Measurements from ENCODE around the gene CHL1.

CHL1 gene

DNA sequence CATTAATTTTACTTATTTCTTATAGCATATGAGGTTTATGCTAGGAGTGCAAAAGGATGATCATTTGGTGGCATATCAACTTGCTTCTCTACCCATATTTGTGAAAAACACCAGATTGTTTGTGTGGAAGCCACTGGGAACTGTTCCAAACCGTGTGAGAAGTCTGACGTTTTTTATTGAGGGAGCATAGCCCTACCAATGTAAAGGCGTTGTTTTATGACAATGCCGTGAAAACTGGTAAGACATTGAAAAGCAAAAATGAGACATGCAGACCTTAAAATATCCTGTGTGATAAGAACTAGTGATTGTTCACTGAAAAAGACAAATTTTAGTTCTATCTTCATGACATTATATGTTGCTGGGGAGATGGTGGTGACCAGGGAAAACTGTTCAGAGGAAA lies 87.8 kb downstream of the CHL1 start:
- DNase-seq (ENCODE audit: low read depth in 2 of 2) = no peak

DNA sequence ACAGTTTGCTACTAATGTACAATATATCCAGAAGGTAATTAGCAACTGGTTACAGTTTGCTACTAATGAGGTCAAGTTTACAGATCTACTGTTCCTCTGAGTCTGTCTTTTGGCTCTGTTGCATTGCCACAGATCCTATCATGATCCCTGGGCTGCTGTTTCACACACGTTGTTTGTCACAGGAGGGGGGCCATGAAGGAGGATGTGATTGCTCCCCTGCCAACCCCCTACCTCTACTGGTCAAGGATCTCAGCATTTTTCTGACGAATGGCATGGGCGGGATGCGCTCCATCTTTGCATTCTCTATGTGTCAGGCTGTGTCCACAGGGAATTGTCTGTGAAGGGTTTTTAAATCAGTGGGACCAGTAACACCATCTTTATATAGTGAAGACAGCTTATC lies 91.9 kb downstream of the CHL1 start:
- DNase-seq (ENCODE audit: low read depth in 2 of 2) = no peak

DNA sequence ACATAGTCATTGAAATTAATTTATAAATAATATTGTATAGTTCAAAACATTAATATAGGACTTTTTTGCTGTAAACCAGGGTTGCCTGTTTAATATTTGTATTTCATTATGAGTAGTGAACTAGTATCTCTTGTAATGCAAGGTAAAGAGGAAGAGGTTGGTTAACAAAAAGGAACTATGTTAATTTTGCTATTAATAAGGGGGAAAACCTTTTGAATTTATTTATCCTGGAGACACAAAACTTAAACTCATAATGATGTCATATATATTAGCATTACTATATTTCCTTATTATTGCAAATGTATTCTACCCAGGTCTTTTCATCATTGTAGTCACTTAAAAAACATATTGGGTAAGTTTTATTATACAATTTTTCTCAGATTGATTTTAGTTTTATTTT lies 94.5 kb downstream of the CHL1 start:
- no peak for DNase-seq (ENCODE audit: low read depth in 2 of 2)

DNA sequence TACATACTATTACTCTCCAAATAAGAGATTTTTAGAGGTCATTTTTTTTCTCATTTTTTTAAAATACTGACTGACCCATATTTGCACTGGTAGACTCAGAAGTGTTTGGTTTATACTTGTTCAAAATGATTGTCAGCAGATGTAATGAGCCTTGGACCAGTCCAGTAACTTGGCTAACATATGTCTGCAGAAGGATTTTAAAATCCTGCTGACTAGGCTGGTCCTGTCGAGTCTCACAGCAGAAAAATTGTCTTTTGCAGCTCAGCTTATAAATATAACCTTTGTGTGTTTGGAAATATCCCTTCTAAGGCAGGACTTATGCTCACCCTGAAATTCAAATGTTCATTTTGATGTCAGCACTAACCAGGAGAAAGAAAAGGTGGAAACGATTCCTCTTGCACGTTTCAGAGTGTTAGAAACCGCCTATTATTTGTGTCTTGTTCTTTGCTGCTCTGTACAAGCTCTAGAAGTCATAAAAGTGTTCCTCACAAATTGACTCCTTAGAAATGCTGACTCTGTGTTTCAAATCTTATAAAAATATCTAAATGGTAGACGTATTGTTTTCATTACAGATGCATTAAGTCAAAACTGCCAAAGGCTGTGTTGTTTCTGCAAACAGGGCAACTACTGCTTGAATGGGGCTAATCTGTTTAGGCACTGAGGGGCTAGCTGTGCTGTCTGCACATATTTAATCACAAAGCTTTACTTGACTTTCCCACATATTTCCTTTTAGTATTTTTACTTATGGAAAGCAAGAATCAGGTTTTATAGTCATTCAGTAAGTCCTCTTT lies 95.3 kb downstream of the CHL1 start:
- no peak for DNase-seq (ENCODE audit: low read depth in 2 of 2)

DNA sequence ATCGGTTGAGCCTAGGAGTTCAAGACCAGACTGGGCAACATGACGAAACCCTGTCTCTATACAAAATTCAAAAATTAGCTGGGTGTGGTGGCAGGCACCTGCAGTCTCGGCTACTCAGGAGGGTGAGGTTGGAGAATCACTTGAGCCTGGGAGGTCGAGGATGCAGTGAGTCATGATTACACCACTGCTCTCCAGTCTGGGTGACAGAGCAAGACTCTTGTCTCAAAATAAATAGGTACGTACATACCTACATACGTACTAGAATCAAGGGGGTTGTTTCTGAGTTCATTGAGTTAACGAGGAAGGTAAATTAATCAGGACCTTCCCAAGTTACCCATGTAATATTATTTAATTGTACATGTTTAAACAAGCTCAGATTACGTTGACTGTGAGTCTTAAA lies 97.5 kb downstream of the CHL1 start:
- DNase-seq (ENCODE audit: low read depth in 2 of 2) = no peak

DNA sequence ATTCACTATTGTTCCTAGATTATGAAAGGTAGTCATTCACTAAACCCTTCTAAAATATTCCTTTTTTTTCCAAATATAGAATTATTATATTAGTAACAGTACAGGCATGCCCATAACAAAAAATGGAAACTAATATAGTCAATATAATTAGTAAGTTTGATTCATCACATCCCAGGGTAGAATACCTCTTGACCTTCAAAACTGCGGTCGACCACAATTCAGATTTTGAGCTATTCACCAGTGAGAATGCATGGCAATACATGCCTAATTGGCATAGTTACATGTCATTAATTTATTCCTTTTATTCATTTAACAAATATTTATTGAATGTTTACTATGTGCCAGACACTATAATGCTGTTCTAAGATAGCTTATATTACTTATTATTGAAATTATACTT lies 98.0 kb downstream of the CHL1 start:
- DNase-seq (ENCODE audit: low read depth in 2 of 2) = no peak

DNA sequence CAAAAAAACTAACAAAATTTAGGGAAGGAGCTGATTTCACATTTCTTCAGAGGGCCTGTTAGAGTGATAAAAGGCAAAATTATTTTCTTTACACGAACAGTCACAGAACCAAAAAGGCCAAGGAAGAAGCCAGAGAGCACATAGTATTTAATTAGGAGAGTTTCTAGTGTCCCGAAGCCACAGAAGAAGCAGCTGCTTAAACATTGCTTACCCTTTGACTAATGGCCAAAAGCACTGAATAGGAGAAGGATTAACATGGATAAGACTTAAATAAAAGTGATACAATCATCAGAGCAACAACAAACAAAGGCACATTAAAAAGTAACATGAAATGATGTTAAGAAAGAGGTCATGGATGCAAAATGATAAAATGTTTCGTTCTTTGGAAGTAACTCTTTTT lies 98.6 kb downstream of the CHL1 start:
- DNase-seq (ENCODE audit: low read depth in 2 of 2) = no peak

DNA sequence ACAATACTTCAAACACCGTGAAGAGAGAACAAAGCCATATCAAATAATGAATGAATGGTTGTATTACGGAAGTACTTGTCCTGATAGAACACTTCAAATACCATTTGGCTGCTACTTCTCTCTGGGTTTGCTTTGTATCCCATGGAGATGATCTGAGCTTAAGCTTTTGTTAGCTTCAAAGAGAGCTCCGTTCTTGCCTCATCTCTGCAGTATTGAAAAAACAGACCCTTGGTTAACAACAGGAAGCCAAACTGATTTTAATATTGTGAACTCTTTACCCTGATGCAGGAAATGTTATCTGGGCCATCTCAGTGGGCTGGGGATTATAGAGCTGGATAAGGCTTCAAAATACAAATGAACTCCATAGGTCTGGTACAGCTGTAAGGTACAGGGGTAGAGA lies 101.0 kb downstream of the CHL1 start:
- DNase-seq (ENCODE audit: low read depth in 2 of 2) = no peak

DNA sequence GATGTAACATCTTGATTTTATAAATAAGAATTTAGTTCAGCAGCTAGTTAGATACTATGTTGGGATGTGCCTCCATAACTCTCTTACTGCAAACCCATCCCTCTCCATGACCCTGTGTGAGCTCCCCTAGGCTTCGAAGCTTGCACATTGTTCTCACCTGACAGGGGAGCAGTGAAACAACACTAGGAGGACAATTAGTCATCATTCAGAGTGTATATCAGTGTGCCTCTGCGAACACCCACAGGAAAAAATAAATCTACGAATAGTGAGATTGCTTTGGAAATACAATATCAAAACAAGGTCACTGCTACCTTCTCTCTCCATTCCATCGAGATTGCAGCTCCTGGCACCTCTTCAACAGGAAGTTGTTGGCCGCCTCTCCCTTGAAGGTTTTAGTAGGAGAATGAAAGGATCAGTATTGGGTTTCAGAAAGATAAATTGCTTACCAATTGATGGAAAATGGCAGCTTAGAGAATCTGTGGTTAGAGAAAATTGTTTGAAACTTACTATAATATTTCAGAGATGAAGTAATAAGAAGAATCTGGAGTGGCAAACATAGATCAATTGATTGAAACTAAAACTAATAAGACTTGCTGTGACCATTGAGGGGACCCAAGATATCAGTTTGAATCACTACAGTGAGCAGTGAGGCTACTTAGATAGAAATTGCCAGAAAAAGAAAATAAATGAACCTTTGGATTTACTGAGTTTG lies 103.2 kb downstream of the CHL1 start:
- DNase-seq (ENCODE audit: low read depth in 2 of 2) = no peak

DNA sequence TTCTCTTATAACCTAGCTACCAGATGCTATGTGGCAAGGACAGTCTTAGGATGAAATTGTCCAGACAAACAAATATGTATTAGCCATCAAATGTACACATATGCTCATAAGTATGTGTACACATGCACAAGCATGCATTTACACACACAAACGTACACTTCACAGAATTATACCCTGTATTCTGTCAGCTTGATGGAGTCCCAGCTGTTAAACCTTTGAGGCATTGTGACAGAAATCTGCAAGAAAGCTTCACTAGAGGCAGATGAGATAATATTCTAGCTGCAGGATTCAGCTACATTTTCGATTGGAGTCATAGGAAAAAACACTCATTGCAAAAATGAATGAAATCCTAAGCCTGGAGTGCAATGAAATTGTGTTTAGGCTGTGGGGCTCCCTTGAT lies 110.6 kb downstream of the CHL1 start:
- DNase-seq (ENCODE audit: low read depth in 2 of 2) = no peak

DNA sequence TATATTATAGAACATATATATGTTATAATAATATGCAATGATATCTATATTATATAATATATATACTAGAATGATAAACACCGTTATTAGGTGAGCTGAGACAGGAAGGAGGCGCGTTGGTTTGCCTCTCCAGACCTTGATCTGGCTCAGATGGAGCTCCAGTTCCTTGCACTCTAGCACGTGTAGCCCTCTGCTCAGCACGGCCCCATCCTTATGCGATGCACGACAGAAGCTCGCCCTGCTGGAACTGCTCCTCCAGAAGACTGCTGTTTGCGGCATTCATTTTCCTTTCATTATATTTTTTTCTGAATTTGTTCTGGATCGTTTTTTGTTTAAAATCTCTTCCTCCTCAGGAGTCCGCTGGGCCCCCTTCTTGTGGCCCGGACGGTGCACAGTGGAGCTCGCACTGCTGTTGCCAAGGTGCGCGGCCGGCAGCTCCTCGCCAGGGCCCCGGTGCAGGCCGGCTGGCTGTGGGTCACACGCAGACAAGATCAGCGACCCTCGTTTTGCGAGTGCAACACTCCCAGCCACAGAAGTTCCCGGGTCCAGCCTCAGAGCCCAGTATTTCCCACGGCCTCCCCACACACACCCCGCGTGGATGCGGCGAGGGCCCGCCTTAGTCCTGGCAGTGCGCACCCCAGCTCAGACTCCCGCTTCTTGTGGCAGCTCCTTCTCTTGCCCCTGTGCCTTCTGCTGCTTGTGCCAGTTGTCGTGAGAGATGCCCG lies 112.2 kb downstream of the CHL1 start:
- DNase-seq (ENCODE audit: low read depth in 2 of 2) = no peak

DNA sequence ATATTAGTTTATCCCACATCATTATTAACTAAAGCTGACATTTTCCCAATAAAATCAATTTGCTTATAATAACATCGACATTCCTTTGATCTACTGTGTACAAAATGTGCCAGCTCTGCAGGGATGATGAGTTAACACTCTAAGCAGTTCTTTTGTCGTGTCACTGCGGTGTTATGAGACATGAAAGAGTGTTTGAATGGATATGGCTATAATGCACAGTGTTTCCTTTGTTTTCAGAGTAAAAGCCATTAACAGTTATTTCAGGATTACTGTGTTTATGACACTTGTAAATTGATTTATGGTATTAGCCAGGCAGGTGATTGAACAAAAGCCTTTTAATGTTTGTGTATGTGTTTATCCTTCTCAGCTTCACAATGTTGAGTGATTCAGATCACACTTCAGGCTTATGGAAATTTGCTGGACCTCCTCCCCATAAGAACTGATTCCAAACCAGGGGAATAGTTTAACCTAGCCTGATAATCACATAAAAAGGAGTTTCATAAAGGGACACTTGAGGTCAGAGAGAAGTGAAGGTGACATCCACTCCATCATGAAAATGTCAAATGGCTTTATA lies 115.7 kb downstream of the CHL1 start:
- no peak for DNase-seq (ENCODE audit: low read depth in 2 of 2)

DNA sequence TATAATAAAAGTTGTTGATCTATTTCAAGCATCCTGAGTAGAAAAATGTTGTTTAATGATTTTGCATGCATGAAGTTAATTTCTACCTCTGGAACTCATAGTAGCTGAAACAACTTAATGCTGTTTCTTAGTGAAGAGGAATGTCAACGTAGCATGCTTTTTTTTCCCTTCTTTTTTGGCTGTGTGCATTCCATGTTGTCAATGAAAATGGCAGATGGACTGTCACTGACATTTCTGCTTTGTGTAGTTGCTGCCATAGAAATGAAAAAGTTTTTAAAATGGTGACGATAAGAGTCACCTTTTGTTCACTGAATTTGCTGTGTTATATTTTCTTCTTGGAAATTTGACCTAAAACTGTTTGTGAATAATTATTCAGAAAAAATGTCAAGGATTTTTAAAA lies 116.3 kb downstream of the CHL1 start:
- no peak for DNase-seq (ENCODE audit: low read depth in 2 of 2)

DNA sequence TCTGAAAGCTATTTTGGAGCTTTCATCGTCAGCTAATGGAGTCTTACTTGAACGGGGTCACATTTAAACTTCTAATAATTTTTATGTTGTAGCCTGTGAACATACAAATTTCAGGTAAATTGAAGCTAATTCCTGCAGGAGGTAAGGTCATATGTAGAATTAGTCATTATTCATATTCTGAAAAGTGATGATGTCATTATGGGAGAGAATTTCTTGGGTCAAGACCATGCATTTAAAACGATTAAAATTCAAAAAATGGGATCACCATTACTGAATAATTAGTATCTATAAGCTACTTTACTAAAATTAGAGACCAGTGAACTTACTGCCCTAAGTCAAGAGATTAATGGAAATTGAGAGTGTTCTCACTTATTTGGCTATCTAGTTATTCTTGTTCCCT lies 120.4 kb downstream of the CHL1 start:
- DNase-seq (ENCODE audit: low read depth in 2 of 2) = no peak

DNA sequence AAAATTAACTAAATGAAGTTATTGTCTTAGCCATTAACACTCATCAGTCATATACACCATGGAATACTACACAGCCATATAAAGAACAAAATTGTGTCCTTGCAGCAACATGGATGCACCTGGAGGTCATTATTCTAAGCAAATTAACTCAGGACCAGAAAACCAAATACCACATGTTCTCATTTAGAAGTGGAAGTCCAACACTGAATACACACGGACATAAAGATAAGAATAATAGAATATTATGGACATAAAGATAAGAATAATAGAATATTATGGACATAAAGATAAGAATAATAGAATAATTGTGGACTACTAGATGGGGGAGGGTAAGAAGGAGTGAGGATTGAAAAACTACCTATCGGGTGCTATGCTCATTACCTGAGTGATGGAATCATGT lies 122.3 kb downstream of the CHL1 start:
- DNase-seq (ENCODE audit: low read depth in 2 of 2) = no peak

DNA sequence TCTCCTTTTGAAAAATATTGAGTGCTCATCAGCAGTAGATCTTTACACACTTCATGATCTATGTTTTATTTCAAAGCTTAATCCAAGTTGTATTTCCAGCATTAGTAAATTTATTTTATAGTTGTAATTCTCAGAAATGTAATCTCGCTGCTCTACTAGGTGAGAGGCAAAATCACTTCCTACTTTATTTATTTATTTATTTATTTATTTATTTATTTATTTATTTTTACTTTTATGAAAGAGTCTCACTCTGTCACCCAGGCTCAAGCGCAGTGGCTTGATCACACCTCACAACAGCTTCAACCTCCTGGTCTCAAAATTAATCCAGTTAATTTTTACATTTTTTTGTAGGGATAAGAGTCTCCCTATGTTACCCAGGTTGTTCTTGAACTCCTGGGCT lies 127.9 kb downstream of the CHL1 start:
- DNase-seq (ENCODE audit: low read depth in 2 of 2) = no peak

DNA sequence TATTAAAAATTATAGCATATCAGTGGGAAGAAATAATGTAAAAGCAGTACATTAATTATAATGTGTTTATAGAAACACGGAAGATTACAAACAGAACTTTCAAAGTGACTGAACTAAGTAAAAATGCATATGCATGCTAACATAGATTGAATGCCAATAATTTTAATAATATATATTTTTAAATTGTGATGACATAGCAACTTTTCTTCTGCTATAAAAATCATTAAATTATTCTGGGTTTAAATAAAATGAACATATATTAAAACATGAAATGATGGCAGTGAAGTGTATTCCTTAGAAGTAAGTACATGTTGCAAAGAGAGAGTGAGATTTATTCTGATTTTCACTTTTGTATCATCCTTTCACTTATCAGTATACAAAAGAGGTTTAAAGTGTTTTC lies 128.9 kb downstream of the CHL1 start:
- no peak for DNase-seq (ENCODE audit: low read depth in 2 of 2)

DNA sequence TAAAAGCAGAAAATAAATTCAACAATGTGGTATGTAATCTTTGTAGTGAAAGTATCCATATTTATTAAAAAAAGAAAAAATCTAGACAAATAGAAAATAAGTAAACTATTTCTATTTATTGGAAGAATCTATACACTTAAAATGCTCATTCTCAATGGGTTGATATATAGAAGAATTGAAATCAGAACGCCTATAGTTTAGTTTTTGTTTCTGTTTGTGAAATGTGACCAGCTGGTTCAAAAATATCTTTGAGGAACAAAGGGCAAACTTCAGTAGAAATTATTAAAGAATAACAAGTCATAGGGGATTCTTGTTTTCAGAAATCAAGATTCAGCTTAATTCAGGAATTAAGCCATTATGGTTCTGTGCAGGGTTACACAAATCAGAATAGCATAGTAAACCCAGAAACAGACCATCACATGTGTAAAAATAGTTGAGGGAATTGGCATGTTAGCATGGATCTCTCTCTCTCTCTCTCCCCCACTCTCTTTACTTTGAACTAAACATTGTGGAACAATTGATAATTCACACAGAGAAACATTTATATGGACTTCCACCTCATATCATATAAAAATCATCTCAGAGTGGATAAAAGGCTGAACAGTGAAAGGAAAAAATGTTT lies 134.0 kb downstream of the CHL1 start:
- no peak for DNase-seq (ENCODE audit: low read depth in 2 of 2)

DNA sequence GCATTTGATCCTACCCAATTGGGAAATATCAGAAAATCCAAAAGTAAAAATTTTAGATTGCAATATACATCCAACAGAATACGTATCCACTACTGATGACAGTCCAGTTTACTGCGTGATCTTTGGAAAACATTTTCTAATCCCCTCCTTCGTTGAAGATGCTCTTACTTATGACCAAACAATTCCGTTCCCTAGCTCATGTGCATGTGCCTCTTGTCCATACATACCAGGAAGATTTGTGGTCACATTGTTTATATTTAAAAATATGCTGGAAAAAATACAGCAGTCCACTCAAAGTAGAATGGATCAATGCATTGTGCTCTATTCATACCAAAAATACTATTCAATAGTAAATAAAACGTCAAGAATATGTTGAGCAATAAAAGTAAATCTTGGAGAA lies 135.3 kb downstream of the CHL1 start:
- no peak for DNase-seq (ENCODE audit: low read depth in 2 of 2)

DNA sequence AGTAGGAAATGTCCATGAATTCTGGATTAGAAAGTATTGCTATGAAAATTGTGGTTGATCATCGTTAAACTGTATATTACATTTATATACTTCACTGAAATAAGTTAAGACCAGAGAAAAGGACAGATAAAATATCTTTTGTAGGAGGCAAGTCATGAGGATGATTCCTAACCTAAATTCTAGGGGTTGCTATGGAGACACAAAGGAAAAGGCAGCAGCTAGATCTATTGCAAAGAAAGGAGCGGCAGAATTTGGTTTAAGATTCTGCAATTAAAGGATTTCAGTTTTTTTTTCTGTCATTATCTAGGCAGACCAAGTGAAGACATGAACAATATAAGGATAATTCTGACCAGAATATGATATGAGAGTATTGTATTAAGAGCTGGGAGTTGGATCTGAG lies 136.1 kb downstream of the CHL1 start:
- no peak for DNase-seq (ENCODE audit: low read depth in 2 of 2)

DNA sequence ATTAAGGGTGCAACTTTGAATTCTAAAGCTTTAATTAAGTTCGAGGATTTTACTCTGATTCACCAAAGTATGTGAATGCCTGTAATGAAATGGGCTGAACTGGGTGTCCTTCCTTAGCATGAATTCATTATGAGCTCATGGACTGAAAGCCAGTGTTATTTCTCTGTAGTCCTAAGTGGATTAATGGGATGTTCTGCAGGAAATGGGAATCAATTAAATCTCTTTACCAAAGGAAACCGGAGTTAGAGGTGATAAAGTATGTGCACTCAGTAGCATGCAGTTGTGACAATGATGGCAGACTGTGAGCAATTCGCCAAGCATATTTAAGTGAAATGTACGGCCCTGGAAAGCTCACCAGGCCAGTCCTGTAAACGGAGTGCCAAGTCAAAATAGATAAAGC lies 138.7 kb downstream of the CHL1 start:
- DNase-seq (ENCODE audit: low read depth in 2 of 2) = no peak

DNA sequence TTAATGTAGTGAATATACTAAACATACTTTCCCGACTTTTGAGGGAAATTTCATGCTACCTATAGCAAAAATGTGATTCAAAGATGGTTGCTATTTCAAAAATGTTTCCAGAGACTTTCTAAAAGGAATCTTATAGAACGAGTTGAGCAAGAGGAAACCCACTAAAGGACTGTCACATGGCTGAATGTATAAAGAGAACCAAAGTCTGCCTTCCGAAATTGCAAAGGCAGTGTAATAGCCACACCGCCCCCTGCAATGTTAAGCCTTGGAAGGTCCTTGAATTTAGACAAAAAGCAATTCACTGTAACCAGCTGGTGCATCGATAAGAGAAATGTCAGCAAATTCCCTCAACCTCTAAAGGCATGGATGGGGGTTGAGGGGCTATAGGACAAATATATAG lies 142.8 kb downstream of the CHL1 start:
- DNase-seq (ENCODE audit: low read depth in 2 of 2) = no peak

Data from stimulated activated CD8-positive, alpha-beta memory T cell treated with anti-CD3 and anti-CD28 coated beads, Interleukin-15, amount 100 ng/mL, for 48 hours (primary cell).